Body of pancreas (tissue), 4 donors: ENCODE results near the gene DMRT1.

ENCODE experiments used
- CTCF ChIP-seq, 7 experiments: fragments of 450-650 bp in 4 of 7; fragments of 200-600 bp in 3 of 7; sonication (generic) in 3 of 7; IDR thresholded peaks; one replicate each; pipeline ENCODE4 v1.5.1; 2016 to 2019; ENCODE audit warnings: antibody characterized with exemption in 7 of 7
- POLR2A ChIP-seq, 3 donors: fragments of 450-650 bp; IDR thresholded peaks; one replicate each; pipeline ENCODE4 v1.6.1; 2016; ENCODE audit warnings: antibody characterized with exemption in 3 of 3, mild to moderate bottlenecking in 2 of 3

DNA sequence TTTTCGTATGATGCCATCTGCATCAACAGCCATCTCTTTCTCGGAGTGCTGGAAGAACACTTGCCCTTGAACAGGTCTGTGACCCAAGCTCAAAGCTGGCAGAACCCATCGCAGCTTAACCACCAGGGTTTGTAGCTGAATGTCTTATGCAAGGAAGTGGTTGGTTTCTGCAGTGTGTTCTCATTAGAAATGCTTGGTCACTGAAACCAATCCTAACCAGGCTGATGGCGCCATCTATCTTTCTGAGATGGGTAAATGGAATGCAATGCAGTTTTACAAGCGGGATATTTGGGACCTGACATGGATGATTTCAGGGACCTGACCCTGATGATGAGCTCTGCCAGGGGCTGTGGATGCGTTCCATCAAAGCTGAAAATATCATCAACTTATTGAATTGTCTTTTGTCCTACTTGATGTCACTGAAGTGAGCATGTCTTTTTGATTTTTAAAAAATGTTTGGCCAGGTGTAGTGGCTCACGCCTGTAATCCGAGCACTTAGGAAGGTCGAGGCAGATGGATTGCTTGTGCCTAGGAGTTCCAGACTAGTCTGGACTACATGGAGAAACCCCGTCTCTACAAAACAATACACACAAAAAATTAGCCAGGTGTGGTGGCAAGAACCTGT is 163.7 kb downstream of the DMRT1 start:
- no peak for TF ChIP-seq POLR2A (IDR thresholded peaks at IDR 0.05)
- TF ChIP-seq CTCF (IDR thresholded peaks at IDR 0.05): peak; percentile 19 to 64 (median 56)
